GM12872 (cell line): ENCODE results near the gene HES1.

Experiments used
- TF ChIP-seq, protein P1 (sequence below): IDR thresholded peaks from 3 replicates; pipeline ENCODE4 v1.5.1; 2011; ENCODE audit warnings: low read depth, mild to moderate bottlenecking, low read length, moderate library complexity; ENCODE audit not compliant: insufficient read depth

Gene HES1

GRCh38 chr3:194166682-194167479, 30.9 kb downstream of the HES1 start:
- TF ChIP-seq, protein P1, sequence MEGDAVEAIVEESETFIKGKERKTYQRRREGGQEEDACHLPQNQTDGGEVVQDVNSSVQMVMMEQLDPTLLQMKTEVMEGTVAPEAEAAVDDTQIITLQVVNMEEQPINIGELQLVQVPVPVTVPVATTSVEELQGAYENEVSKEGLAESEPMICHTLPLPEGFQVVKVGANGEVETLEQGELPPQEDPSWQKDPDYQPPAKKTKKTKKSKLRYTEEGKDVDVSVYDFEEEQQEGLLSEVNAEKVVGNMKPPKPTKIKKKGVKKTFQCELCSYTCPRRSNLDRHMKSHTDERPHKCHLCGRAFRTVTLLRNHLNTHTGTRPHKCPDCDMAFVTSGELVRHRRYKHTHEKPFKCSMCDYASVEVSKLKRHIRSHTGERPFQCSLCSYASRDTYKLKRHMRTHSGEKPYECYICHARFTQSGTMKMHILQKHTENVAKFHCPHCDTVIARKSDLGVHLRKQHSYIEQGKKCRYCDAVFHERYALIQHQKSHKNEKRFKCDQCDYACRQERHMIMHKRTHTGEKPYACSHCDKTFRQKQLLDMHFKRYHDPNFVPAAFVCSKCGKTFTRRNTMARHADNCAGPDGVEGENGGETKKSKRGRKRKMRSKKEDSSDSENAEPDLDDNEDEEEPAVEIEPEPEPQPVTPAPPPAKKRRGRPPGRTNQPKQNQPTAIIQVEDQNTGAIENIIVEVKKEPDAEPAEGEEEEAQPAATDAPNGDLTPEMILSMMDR, result no peak

GRCh38 chr3:194167480-194168282, 31.7 kb downstream of the HES1 start:
- TF ChIP-seq, protein P1, result no peak

DNA sequence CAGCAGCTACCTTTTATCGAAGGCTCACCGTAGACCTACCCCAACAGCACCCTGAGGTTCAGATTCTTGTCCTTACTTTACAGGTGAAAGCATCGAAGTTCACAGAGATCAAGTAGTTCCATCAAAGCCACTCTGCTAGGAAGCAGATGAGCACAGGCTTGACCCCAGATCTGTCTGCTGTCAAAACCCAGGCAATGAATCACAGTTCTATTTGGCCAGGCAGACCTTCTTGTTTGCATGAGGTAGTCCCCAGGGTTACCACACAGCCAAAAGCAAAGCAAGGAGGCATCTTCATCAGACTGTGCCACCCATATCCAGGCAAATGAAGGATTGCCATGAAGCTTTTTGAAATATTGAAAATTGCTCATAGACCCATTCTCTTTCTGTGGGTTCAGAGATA, 33.0 kb downstream of the HES1 start:
- TF ChIP-seq, protein P1, result no peak

- TF ChIP-seq, protein P1, result no peak
Measured at GRCh38 chr3:194169595-194169994, 33.6 kb downstream of the HES1 start.

DNA sequence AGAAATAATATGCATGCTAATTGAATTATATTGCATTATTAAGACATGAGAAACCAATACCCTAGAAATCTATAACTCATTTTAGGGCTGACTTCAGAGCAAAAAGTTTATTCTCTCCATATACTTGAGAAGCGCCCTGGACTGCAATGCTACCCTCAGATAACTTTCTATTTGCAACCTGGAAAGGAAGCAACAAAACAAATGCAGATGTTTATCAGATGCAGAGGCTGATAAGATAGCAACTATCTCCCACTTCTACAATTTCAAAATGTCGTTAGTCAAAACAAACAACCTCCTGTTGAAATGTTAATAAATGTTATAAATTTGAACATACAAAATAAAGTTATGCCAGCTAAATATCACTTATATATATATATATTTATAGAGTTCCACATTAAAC, 34.8 kb downstream of the HES1 start:
- TF ChIP-seq, protein P1, result no peak

DNA sequence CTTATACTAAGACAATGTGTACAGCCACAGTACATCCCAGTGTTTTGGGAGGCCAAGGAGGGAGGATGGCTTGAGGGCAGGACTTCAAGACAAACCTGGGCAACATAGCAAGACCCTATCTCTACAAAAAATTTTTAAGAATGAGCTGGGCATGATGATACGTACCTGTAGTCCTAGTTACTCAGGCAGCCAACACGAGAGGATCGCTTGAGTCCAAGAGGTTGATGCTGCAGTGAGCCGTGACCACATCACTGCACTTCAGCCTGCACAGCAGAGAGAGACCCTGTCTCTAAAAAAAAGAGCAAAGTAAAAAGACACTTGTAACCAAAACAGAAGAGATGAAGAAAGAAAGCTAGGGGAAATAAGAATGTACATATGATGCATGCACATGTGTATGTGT, 38.5 kb downstream of the HES1 start:
- TF ChIP-seq, protein P1, result no peak

- TF ChIP-seq, protein P1, result no peak
Measured at GRCh38 chr3:194174980-194175379, 39.0 kb downstream of the HES1 start.
